Measurements from ENCODE around the gene KCTD6. TPM values are rescaled to one million over a fixed set of nuclear protein-coding genes. Genes with fewer than 3 reads are reported as not detected.
A peak's percentile ranks its signal among the peaks of the same experiment; 100 is the strongest.

Gene KCTD6
- total RNA-seq, 1 experiment from 2014 or later: 20.2 TPM

- no peak for DNase-seq (ENCODE audit: extremely low read depth, low read depth)
Measured at GRCh38 chr3:58484722-58485069, 7.2 kb upstream of the KCTD6 start.

- DNase-seq (ENCODE audit: extremely low read depth, low read depth): no peak
Measured at GRCh38 chr3:58485801-58486435, 6.0 kb upstream of the KCTD6 start.

GRCh38 chr3:58487140-58487886 is 4.6 kb upstream of the KCTD6 start:
- DNase-seq (ENCODE audit: extremely low read depth, low read depth): peak; percentile 28

GRCh38 chr3:58488967-58489366 is 2.9 kb upstream of the KCTD6 start:
- DNase-seq (ENCODE audit: extremely low read depth, low read depth): no peak

GRCh38 chr3:58490860-58491501 is 915 bp upstream of the KCTD6 start:
- no peak for DNase-seq (ENCODE audit: extremely low read depth, low read depth)

GRCh38 chr3:58492494-58492905 is 604 bp downstream of the KCTD6 start:
- no peak for DNase-seq (ENCODE audit: extremely low read depth, low read depth)

GRCh38 chr3:58494107-58494506 is 2.2 kb downstream of the KCTD6 start:
- no peak for DNase-seq (ENCODE audit: extremely low read depth, low read depth)

- no peak for DNase-seq (ENCODE audit: extremely low read depth, low read depth)
Measured at GRCh38 chr3:58495101-58495500, 3.2 kb downstream of the KCTD6 start.

GRCh38 chr3:58496206-58496857 is 4.4 kb downstream of the KCTD6 start:
- DNase-seq (ENCODE audit: extremely low read depth, low read depth): no peak

- DNase-seq (ENCODE audit: extremely low read depth, low read depth): no peak
Measured at GRCh38 chr3:58497097-58497496, 5.2 kb downstream of the KCTD6 start.

GRCh38 chr3:58502872-58503271 is 11.0 kb downstream of the KCTD6 start:
- DNase-seq (ENCODE audit: extremely low read depth, low read depth): no peak

GRCh38 chr3:58507356-58508078 is 15.6 kb downstream of the KCTD6 start:
- DNase-seq (ENCODE audit: extremely low read depth, low read depth): no peak

- DNase-seq (ENCODE audit: extremely low read depth, low read depth): no peak
Measured at GRCh38 chr3:58508437-58508836, 16.5 kb downstream of the KCTD6 start.

- DNase-seq (ENCODE audit: extremely low read depth, low read depth): no peak
Measured at GRCh38 chr3:58514405-58514804, 22.5 kb downstream of the KCTD6 start.

GRCh38 chr3:58518291-58518789 is 26.4 kb downstream of the KCTD6 start:
- DNase-seq (ENCODE audit: extremely low read depth, low read depth): no peak

- no peak for DNase-seq (ENCODE audit: extremely low read depth, low read depth)
Measured at GRCh38 chr3:58519668-58520402, 27.9 kb downstream of the KCTD6 start.

- no peak for DNase-seq (ENCODE audit: extremely low read depth, low read depth)
Measured at GRCh38 chr3:58520403-58521335, 28.8 kb downstream of the KCTD6 start.

GRCh38 chr3:58521336-58521670 is 29.4 kb downstream of the KCTD6 start:
- DNase-seq (ENCODE audit: extremely low read depth, low read depth): no peak

All from NCI-H460 (cell line).